Erythroblast (primary cell): Measurements from ENCODE around the gene PLA2G12B.
"Not testable (repeated sequence)": the region's sequence is repeated elsewhere in the genome, so short reads cannot be mapped to it uniquely, and the experiment has no call there.

Experiments
- DNase-seq, 2 experiments: peaks; one replicate each; lab custom pipeline; 2025; lab: John Stamatoyannopoulos, UW
- GATA1 ChIP-seq: IDR thresholded peaks from 2 replicates; pipeline ENCODE4 v1.6.1; 2011; ENCODE audit warnings: low read depth, mild to moderate bottlenecking, control low read depth, low read length, moderate library complexity
- POLR2A ChIP-seq: IDR thresholded peaks from 2 replicates; pipeline ENCODE4 v1.6.1; 2011; ENCODE audit warnings: mild to moderate bottlenecking, low read length

PLA2G12B gene

DNA sequence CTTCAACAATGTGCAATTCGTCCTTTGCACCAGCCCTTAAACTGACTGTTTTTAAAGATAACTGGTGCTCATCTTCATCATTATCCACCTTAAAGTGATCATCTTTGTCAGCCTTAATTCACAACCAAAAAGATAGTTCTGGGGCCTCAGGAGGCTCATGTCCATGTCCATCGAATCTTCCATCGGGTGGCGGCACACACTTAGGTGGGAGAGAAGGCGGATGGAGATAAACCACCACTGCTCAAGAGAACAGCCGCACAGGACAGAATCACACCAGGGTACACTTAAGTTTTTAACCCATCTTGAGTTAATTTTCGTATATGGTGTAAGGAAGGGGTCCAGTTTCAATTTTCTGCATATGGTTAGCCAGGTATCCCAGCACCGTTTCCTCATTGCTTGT lies 36.3 kb downstream of the PLA2G12B start:
- no peak for DNase-seq
- TF ChIP-seq GATA1: no peak
- no peak for TF ChIP-seq POLR2A

GRCh38 chr10:72917803-72918332 lies 36.7 kb downstream of the PLA2G12B start:
- DNase-seq: not testable (repeated sequence)

- DNase-seq: not testable (repeated sequence)
These were observed 37.4 kb downstream of the PLA2G12B start for GRCh38 chr10:72917201-72917600.

- TF ChIP-seq GATA1: no peak
- no peak for TF ChIP-seq POLR2A
- DNase-seq: no peak
These were observed 41.3 kb downstream of the PLA2G12B start for GRCh38 chr10:72913287-72913686.

DNA sequence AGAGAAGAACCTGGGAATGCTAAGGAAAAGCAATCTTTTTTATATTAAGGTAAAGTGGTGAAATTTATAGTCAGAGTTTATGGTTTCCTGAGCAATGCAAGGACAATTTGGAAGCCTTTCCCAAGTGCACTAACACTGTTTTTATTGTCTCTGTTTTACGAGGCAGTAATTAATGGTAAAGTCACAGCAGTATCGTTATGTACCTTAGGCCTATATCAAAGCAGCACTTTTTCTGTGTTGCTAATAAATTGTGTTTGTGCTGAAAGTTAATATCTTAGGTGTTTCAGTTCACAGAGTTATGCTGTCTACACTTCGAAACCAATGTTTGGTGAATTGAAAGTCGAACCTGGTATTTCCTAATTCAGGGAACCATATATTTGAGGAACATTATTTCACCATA lies 41.9 kb downstream of the PLA2G12B start:
- no peak for DNase-seq

GRCh38 chr10:72911758-72912157 lies 42.8 kb downstream of the PLA2G12B start:
- TF ChIP-seq GATA1 (no peak), POLR2A (no peak)
- no peak for DNase-seq

More for the DNA sequence above, 41.9 kb downstream of the PLA2G12B start:
- no peak for TF ChIP-seq GATA1
- no peak for TF ChIP-seq POLR2A

DNA sequence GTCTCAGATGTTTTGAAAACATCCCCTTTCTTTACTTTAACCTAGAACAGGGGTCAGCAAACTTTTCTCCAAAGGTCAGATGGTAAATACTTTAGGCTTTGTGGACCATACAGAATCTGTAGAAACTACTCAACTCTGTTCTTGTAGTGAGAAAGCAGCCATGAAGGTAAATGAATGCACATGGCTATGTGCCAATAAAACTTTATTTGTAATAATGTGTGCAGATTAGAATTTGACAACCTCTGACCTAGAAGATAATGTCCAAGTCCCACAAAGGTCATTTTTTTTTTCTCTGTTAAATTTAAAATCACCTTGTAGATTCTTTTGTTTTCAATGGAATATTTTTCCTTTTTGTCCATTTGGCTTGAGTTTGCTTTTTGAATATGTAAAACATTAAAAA lies 43.9 kb downstream of the PLA2G12B start:
- TF ChIP-seq GATA1 (no peak), POLR2A (no peak)
- no peak for DNase-seq

GRCh38 chr10:72906446-72906845 lies 48.2 kb downstream of the PLA2G12B start:
- TF ChIP-seq POLR2A (no peak), GATA1 (no peak)
- no peak for DNase-seq

- TF ChIP-seq POLR2A: no peak
- no peak for TF ChIP-seq GATA1
- no peak for DNase-seq
These were observed 49.8 kb downstream of the PLA2G12B start for GRCh38 chr10:72904806-72905205.

GRCh38 chr10:72903941-72904446 lies 50.6 kb downstream of the PLA2G12B start:
- DNase-seq: peak; percentile 13 to 53

DNA sequence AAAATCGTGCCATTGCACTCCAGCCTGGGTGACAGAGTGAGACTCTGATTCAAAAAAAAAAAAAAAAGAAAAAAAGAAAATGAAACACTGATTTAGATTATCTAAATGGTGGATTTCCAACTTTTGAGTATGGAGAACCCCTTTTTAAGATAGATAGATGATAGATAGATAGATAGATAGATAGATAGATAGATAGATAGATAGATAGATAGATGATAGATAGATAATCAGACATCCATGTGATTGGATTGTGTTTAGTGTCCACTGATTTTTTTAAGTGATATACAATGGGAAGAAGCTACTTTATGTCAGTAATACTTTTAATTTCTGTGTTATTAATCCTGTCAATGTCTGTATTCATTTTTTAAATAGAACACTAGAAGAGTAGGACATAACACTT lies 55.1 kb downstream of the PLA2G12B start:
- TF ChIP-seq GATA1 (no peak), POLR2A (no peak)
- DNase-seq: no peak

- DNase-seq: no peak
- TF ChIP-seq GATA1 (no peak), POLR2A (no peak)
These were observed 56.0 kb downstream of the PLA2G12B start for GRCh38 chr10:72898616-72899015.

DNA sequence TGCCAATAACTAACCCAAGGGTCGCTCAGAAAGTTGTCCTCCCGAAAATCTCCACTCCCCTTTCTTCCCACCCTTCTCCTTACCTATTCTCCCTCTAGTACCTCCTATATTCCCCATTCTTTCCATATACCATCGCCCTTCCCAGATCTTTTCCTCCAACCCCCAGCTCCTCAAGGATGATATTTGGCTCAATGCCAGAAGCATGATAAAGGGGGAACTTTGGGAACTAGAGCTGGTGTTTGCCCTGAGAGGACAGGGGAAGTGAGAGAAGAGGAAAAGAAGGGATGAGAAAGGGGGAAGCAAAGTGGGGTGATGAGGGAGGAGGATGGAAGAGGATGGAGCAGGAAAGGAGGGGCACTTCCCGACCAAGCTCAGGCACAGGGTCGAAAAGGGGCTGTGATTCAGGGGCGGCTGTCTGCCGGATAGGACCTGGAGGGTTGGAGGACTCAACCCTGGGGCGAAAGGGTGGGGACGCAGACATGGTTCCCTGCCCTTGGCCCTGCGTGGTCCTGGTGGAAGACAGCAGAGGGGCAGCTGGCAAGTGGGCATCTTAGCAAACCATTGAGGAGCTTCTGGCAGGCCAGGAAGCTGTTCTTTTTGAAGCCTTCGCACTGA lies 59.3 kb downstream of the PLA2G12B start:
- no peak for DNase-seq
- no peak for TF ChIP-seq GATA1
- no peak for TF ChIP-seq POLR2A

DNA sequence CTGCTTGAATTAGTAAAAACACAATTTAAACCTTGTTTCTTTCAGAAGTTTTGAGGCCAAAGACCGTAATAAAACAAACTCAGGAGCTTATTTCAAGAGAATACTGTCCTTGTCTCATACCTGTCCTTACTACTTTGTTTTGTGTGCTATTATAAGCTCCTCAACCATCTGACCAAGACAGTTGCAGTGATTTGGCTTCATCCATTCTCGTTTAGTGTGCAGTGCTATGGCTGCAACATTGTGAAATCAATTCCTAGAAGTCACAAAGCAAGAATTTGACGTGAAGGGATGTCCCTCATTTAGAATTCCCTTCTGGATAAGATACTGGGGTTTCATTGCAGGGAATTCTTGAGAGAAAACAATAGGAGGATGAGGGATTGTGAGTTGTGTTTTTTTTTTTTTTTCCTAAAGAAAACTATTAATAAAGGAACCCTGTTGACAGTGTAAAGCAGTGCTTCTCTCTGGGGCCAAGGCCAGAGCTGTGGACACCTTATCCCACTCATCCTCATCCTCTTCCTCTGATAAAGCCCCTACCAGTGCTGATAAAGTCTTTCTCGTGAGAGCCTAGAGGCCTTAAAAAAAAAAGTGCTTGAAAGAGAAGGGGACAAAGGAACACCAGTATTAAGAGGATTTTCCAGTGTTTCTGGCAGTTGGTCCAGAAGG lies 61.3 kb downstream of the PLA2G12B start, which contains the start of gene OIT3:
OIT3 (plus strand) TSS at position 604 of the 663 bp plus-strand sequence. CDS start 60 bp downstream, outside the sequence.
- DNase-seq: no peak
- TF ChIP-seq POLR2A: no peak
- TF ChIP-seq GATA1: no peak

GRCh38 chr10:72890086-72890485 lies 64.5 kb downstream of the PLA2G12B start:
- TF ChIP-seq POLR2A (no peak), GATA1 (no peak)
- no peak for DNase-seq
